Measurements from ENCODE around the gene ZNF385B.

- no peak for TF ChIP-seq REST (IDR thresholded peaks at IDR 0.05; ENCODE audit: insufficient read depth in 1 of 2, low read depth in 2 of 2, low read length in 2 of 2)
- no peak for TF ChIP-seq TAF1 (IDR thresholded peaks at IDR 0.05; ENCODE audit: borderline replicate concordance, insufficient read depth, low read length)
- TF ChIP-seq POLR2AphosphoS5 (IDR thresholded peaks at IDR 0.05; ENCODE audit: low read depth, low read length), result no peak
- no peak for TF ChIP-seq SIN3A (IDR thresholded peaks at IDR 0.05; ENCODE audit: borderline replicate concordance, insufficient read depth, low read length)
These were observed 92.6 kb downstream of the ZNF385B start for GRCh38 chr2:179768765-179769164.
